Activated naive CD4-positive, alpha-beta T cell (primary cell): ENCODE results near the gene CLIP3.
A peak's percentile ranks its signal among the peaks of the same experiment; 100 is the strongest.
"Not testable (repeated sequence)": the region's sequence is repeated elsewhere in the genome, so short reads cannot be mapped to it uniquely, and the experiment has no call there.

Experiments used
- DNase-seq, 4 experiments: peaks; one replicate each; lab custom pipeline; 2025; lab: John Stamatoyannopoulos, UW

The CLIP3 gene, protein sequence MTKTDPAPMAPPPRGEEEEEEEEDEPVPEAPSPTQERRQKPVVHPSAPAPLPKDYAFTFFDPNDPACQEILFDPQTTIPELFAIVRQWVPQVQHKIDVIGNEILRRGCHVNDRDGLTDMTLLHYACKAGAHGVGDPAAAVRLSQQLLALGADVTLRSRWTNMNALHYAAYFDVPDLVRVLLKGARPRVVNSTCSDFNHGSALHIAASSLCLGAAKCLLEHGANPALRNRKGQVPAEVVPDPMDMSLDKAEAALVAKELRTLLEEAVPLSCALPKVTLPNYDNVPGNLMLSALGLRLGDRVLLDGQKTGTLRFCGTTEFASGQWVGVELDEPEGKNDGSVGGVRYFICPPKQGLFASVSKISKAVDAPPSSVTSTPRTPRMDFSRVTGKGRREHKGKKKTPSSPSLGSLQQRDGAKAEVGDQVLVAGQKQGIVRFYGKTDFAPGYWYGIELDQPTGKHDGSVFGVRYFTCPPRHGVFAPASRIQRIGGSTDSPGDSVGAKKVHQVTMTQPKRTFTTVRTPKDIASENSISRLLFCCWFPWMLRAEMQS

DNA sequence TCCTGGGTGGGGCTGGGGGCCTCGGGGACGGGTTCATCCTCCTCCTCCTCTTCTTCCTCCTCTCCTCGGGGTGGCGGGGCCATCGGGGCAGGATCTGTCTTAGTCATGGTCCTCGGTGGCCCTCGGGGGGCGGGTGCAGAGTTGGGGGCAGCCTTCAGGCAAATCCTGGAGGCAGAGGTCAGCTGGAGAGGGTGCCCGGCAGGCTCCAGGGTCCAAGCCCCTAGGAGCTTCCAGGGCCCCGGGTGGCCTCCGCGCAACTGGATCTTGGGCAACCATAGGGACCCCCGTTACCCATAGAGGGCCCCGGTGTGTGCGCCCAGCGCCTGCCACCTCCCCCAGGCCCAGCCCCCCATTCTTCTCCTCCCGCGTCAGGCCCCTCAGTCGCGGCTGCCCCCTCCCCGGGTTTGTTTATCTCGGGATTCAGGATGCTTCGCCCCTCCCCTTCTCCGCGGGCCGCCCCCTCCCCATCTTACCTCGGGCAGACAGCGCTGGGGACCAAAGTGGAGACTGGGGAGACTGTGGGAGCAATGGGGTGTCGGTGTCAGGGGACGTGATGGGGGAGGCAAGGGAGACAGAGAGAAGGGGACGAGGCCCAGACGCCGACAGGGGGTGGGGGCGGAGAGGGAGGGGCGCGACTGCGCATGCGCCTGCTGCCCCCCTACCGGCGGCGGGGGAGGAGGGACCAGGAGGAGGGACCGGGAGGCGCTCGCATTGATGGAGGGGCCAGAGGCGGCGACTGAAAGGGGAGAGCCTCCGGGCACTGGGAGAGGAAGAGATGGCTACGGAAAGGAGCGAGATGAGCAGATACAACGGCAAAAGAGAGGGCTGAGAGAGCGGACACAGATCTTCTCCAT is at the start of gene CLIP3:
Gene CLIP3, minus strand, starts transcription at position 623 of the 854 bp plus-strand sequence. Its CDS starts 516 bp downstream, at position 107.
- peak in 2 of 4 experiments; percentile 24 to 46 for DNase-seq

DNA sequence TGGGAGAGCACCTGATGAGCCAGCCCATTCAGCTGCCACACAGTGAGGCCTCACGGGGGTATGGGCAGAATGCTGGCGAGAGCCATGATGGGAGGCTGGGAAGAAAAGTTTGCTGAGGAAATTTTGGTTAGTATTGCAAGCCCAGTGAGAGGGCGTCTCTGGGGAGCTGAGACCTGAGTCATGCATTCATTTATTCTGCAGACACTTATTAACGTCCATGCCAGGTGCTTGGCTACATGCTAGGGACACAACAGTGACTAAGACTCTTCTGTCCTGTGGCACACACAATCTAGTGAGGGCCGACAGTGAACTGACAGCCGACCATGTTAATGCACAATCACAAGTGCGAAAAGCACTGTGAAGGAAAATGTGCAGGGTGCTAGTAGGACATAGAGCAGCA is 49.2 kb upstream of the CLIP3 start:
- no peak for DNase-seq

DNA sequence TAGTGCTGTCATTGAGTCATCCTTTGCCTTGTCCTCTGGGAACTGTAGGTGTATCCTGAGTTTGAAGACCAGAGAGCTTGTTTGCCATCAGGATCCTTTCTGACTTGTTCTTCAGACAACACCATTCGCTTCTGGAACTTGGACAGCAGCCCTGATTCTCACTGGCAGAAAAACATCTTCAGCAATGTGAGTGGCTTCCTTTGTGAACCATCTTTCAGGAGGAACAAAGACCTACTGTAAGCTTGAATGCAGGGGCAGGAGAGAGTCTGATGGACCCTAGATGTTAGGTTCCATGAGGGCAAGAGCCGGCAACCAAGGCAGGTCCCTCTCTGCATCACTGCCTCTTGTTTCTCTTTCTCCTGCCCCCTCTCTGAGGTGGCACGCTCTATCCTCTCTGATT is 48.7 kb upstream of the CLIP3 start:
- DNase-seq = no peak

DNA sequence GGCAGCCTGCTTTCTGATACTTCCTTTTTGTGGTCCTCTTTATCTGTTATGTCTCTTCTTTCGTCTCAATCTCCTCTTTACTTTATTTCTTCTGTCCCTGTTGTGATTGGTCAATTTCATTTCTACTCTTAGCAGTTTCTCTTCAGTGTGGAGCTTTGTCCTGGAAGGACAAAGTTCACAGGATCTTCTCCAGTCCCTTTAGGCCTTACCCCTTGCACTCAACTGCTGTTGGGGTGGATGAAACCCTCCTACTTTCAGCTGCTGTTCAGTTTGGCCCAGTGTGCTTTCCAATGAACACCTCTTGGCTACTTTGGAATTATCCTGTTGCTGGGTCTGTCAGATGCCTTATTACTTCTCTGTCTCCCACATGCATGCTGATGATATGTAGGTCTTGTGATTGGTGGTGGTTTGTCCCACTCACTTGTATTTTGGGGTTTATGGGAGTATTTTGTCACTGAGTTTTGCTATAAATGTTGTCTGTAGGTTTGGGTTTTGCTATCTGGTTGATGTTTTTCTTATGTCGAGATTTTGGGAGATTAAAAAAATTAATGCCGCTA is 46.8 kb upstream of the CLIP3 start:
- no peak for DNase-seq

DNA sequence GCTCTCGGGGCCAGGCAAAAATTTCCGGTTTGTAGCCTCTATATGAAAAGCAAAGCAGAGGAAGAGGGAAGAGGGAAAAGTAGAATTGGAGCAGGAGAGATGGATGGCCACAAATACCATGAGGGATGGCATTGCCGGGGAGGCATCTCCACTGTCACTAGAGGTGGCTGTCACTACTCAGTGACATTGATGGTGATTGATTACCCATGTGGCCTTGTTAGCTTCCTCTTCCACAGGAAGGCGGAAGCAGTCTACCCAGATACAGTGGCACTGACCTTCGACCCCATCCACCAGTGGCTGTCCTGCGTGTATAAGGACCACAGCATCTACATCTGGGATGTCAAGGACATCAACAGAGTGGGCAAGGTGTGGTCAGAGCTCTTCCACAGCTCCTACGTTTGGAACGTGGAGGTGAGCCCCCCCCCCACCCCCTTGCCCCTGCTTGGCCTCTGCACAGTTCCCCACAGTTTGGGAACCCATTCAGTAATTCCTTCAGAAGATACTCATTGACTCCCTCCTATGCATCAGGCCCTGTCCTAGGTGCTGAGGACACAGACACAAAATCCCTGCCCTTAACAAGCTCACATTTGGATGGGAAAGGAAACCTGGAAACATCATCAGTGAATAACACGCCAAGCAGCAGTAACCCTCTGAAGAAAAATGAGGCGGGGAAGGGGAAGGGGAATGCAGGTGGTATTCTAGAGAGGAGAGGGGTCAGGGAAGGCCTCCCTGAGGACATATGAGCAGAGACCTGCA is 40.6 kb upstream of the CLIP3 start:
- DNase-seq = no peak

DNA sequence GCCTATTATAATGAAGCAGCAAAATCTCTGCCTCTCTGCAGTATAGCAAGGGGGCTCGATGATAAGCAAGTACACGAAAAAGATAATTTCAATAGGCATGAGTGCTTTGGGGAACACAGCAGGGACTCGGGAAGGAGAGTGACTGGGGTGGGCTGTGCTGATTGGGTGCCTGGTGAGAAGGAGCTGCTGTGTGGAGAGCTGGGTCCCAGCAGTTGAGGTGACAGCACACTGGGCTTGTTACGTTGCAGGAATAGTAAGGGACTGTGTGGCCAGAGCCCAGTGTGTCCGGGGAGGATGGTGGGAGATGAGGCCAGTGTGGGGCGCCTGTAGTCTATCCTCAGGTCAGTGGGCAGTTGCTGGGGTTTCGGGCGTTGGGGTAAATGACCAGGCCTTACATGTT is 39.4 kb upstream of the CLIP3 start:
- DNase-seq = no peak

DNA sequence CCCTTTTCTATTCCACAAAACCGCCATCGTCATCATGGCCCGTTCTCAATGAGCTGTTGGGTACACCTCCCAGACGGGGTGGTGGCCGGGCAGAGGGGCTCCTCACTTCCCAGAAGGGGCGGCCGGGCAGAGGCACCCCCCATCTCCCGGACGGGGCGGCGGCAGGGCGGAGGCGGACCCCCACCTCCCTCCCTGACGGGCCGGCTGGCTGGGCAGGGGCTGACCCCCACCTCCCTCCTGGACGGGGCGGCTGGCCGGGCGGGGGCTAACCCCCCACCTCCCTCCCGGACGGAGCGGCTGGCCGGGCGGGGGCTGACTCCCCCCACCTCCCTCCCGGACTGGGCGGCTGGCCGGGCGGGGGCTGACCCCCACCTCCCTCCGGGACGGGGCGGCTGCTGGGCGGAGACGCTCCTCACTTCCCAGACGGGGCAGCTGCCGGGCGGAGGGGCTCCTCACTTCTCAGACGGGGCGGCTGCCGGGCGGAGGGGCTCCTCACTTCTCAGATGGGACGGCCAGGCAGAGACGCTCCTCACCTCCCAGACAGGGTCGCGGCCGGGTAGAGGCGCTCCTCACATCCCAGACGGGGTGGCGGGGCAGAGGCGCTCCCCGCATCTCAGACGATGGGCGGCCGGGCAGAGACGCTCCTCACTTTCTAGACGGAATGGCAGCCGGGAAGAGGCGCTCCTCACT is 36.3 kb upstream of the CLIP3 start:
- DNase-seq = not testable (repeated sequence)

DNA sequence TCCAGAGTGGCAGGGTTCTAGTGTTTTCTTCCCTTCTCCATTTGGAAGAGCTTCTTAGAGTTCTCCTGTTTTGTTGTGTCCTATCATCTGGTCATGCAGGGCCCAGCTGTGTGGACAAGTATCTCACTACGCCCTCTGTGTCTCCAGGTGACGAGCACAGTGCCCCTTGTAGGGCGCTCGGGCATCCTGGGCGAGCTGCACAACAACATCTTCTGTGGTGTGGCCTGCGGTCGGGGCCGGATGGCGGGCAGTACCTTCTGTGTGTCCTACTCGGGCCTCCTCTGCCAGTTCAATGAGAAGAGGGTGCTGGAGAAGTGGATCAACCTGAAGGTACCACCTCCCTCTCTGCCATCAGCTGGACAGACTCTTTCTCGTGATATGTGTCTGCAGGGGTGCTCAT is 35.0 kb upstream of the CLIP3 start:
- DNase-seq = no peak

DNA sequence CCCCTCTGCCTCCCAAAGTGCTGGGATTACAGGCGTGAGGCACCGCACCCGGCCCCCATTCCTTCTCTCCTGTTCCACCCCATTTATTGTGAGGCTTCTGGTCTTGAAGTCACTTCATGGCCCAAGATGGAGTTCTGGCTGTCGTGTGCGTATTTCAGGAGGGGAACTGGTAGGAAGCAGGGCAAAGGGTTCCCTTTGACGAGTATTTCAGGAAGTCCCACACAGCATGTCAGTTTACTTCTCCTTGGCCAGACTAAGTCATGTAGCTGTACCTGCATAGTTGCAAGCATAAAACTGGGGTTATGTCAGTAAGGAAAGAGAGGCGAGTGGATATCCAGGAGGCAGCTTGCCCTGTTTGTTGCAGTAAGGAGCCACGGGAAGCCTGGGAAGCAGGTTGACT is 32.2 kb upstream of the CLIP3 start:
- DNase-seq = no peak

DNA sequence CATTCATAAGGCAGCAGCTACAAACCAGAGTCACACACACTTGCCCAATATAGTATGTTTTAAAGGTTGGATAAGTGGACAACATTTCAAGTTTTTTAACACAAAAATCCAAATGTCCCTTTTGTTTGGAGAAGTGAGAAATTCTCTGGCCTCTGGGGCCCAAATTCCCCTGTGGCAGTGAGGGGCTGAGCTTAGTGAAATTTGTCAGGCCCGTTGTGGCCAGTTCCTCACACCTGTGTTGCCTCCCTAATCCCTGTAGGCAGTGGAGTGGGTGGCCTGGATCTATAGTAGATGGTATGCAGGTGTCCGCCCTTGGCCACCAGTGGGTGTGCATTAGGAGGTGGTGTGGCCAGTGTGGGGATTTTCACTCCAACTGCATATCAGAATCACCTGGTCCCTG is 28.7 kb upstream of the CLIP3 start:
- DNase-seq = no peak

DNA sequence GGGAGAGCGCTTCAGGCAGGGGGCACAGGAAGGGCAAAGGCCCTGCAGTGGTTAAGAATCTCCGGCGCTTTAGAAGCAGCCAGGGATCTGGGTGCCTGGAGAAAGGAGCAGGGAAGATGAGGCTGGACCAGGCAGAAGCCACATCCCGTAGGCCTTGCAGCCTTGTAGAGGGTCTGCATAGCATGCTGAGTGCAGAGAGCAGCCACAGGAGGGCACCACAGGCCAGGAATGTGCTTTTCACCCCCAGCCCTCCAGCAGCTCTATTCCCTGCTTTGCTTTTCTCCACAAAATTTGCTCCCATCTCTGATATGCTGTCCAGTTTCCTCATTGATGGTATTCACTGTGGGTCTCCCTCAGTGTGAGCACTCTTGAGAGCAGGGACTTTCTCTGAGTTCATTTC is 27.8 kb upstream of the CLIP3 start:
- DNase-seq = peak in 1 of 4 experiments; percentile 1

DNA sequence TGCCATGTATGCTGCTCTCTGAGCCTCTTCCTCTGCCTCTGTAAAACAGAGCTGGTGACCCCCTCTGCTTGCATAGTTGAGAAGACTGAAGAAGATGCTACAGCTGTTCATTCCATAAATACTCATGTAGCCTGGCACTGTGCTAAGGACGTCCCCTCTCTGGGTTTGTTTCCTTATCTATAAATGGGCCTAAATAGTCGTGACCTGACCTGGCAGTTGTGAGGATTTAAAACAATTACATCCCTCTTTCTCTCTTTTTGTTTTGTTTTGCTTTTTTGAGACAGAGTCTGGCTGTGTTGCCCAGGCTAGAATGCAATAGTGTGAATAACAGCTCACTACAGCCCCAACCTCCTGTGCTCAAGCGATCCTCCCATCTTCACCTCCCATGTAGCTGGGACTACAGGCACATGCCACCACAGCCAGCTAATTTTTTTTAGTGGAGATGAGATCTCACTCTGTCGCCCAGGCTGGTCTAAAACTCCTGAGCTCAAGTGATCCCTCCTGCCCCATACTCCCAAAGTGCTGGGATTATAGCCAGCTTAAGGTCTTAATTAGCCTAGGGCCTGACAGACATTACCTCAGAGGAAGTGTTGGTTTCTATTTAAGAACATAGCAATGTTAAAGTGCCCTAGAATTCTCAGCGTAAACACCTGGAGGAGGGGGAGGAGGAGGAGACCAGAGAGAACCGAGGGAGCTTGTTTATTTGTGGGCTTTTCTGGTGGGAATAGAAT is 26.7 kb upstream of the CLIP3 start:
- DNase-seq = no peak

DNA sequence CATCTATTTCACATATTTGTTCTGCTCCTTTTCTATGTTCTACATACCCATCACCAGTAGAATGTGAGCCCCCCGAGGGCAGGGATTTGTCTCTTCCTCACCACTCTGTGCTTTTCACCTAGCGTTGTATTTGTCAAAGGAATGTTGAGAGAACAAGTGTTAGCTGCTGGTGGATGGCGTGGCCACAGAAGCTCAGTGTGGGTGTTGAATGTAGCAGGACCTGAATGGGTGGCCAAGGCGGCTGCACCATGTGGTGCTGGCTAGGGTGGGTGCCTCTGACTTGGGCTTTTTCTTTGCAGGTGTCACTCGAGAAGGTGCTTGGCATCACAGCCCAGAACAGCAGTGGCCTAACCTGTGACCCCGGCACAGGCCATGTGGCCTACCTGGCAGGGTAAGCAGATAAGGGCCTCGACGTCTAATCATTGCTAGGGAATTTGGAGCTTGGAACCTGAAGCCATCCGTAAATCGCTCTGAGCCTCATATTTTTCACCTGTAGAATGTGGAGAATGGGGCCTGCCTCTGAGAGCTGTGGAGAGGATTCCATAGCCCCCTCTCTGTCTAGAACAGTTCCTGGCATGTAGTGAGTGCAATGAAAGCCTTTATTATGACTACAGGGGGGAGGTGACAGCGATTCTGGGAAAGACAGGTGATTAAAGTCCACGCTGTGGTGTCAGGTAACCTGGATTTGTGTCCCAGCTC is 26.0 kb upstream of the CLIP3 start:
- no peak for DNase-seq

DNA sequence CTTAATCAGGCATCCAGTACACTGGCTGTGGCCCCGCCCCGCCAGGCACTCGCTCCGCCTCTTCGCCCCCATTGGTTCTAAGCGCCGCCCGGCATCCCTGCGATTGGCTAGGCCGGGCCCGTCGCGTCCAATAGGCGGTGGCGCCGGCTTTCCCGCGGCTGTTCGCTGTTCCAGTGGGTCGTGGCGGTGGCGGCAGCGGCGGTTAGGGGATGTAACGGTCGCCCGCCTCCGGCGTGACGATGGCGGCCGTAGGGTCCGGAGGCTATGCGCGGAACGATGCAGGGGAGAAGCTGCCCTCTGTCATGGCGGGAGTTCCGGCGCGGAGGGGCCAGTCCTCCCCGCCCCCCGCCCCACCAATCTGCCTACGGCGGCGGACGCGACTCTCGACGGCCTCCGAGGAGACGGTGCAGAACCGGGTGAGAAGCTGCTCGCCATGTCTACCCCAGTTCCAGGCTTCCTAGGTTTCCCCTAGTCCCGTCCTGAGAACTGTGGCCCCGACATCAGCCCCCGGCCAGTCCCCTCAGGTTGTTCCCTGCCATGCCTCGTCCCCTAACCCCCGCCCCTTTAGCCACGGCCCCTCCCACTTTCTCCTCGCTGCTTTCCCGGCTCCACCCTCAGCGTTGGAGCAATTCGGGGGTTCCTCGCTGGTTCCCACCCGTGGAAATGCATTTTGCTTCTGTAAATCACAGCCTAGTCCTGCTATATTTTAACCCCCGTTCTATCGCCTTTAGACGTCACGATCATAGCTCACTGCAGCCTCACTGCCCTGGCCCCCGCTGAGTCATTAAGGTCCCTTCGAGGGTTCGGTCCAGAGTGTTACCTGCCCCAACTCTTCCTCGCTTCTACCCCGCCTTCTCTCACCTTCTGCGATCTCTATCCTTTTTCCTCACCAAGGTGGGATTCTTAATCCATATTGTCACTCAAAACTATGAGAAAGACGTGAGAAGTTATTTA is 22.3 kb upstream of the CLIP3 start, which contains the start of gene WDR62:
Gene WDR62, plus strand, starts transcription at position 165 of the 954 bp plus-strand sequence. Its CDS starts 75 bp downstream, at position 240.
- peak; percentile 94 to 98 (median 96) for DNase-seq

DNA sequence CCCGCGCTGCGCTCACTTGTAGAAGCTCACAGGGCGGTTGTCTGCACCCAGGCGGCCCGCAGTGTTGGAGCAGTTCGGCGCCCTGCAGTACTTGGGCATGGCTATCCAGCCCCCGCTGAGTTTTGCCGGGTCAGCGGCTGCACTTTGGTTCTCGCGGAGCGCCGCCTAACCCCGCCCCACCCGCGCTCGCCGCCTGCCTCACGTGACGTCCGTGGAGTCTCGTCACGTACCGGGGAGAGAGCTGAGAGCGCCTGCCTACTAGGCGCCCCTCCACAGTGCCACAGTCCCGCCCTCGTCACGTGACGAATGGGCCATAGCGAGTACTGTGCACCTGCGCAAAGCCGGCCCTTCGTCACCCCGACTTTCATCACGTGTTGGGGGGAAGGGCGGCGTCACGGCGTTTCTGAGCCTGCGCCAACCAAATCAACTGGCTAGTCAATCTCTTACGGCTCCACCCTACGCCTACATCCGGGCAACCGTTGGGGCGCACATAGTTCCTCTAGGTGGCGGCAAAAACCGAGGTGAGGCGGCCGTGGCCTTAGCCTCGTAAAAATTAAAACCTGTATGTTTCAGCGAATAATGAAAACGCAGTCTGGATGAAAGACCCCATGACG is 21.6 kb upstream of the CLIP3 start, which contains the start of gene THAP8:
Gene THAP8, minus strand, starts transcription at position 167 of the 614 bp plus-strand sequence. Its CDS starts 68 bp downstream, at position 99.
- DNase-seq = peak; percentile 98 to 100 (median 99)

DNA sequence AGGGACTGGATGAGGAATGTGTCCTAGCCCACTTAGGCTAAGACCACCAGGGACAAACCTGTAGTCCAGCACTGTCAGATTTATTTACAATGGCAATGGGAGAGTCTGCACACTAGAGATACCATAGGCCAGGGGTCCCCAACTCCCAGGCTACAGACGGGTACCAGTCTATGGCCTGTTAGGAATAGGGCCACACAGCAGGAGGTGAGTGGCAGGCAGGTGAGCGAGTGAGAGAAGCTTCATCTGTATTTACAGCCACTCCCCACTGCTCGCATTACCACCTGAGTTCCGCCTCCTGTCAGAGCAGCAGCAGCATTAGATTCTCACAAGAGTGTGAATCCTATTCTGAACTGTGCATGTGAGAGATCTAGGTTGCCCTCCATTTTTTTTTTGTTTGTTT is 19.0 kb upstream of the CLIP3 start:
- DNase-seq = no peak

DNA sequence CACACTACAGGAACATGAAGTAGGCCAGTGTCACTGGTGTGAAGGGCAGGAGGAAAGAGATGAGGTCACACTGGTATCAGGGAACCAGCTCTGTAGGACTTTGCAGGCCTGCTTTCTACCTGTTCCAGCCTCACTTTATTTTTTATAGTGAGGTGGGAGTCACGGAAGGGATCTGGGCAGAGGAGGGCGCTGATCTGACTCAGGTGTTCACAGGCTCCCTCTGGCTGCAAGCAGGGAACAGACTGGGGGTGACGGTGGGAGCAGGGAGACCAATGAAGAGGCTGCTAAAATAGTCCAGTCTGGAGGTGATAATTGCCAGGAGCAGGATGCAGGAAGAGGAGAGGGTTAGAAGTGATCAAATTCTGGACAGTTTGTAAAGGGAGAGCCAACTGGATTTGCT is 18.6 kb upstream of the CLIP3 start:
- no peak for DNase-seq
